ENCODE results near the gene MGLL.

- TF ChIP-seq CTCF (IDR thresholded peaks at IDR 0.05; ENCODE audit: borderline replicate concordance, extremely low read depth, low read length, poor library complexity, severe bottlenecking) (no peak), EZH2 (IDR thresholded peaks at IDR 0.05; ENCODE audit: borderline replicate concordance, low read depth, low read length, severe bottlenecking) (no peak)
These were observed 25.0 kb upstream of the MGLL start for GRCh38 chr3:127847236-127847720.
